T-cell (primary cell): ENCODE measurements around the gene CKS2. TPM values are rescaled to one million over a fixed set of nuclear protein-coding genes. Genes with fewer than 3 reads are reported as not detected.
A peak's percentile ranks its signal among the peaks of the same experiment; 100 is the strongest.

ENCODE experiments used
- ATAC-seq, 4 experiments: fragments of 200-7000 bp in 3 of 4; fragments of 150-1000 bp in 1 of 4; cut with Tn5 transposase; replicated peaks in 1 of 4; 1 replicate in 3 of 4; 2 replicates in 1 of 4; pipeline ENCODE4 v1.10.0; 2021; ENCODE audit warnings: moderate library complexity in 3 of 4, mild to moderate bottlenecking in 2 of 4, moderate number of reproducible peaks in 1 of 4
- CTCF ChIA-PET, 2 donors: fragments of 300-600 bp; sonication (Branson Sonifier 250); formaldehyde crosslinking; loops; one replicate each; lab custom pipeline; 2022; ENCODE audit warnings: antibody characterized with exemption in 2 of 2; lab: Charles Lee
- POLR2A ChIA-PET, 2 donors: fragments of 300-600 bp; sonication (Branson Sonifier 250); formaldehyde crosslinking; loops; one replicate each; lab custom pipeline; 2022; ENCODE audit warnings: antibody characterized with exemption in 2 of 2; lab: Charles Lee
- DNase-seq, 35 experiments: peaks; one replicate each; pipeline versions ENCODE4 v3.0.0 to v3.0.0-alpha.2; 2013 to 2023
- H3K27ac ChIP-seq: one replicate; pipeline ENCODE4 v1.5.1; 2013; ENCODE audit warnings: low read length
- H3K27me3 ChIP-seq, 2 experiments: replicated peaks in 1 of 2; 1 replicate in 1 of 2; 2 replicates in 1 of 2; pipeline versions ENCODE4 v1.6.1 to v1.7.0; 2013; ENCODE audit warnings: low read length in 1 of 2, mixed read lengths in 1 of 2; ENCODE audit not compliant: control insufficient read depth in 2 of 2, insufficient read depth in 2 of 2; ENCODE audit errors: extremely low read depth in 1 of 2
- H3K36me3 ChIP-seq, 2 donors: 1 replicate in 1 of 2; 2 replicates in 1 of 2; pipeline versions ENCODE4 v1.6.1 to v1.7.0; 2013; ENCODE audit warnings: low read length in 1 of 2; ENCODE audit not compliant: control insufficient read depth in 2 of 2, insufficient read depth in 1 of 2; ENCODE audit errors: extremely low read depth in 1 of 2
- H3K4me1 ChIP-seq, 2 experiments: 1 replicate in 1 of 2; 2 replicates in 1 of 2; pipeline versions ENCODE4 v1.6.1 to v1.7.0; 2013; ENCODE audit warnings: low read length in 2 of 2, mixed read lengths in 1 of 2; ENCODE audit not compliant: insufficient read depth in 2 of 2, control insufficient read depth in 1 of 2; ENCODE audit errors: extremely low read depth in 1 of 2
- H3K4me3 ChIP-seq, 2 donors: 1 replicate in 1 of 2; 2 replicates in 1 of 2; pipeline versions ENCODE4 v1.5.1 to v1.7.0; 2013; ENCODE audit warnings: mild to moderate bottlenecking in 2 of 2, low read length in 1 of 2, moderate library complexity in 1 of 2; ENCODE audit not compliant: control insufficient read depth in 1 of 2; ENCODE audit errors: extremely low read depth in 1 of 2
- H3K9me3 ChIP-seq: 2 replicates; pipeline ENCODE4 v1.7.0; 2013
- H3K27ac Mint-ChIP-seq, 2 donors: one replicate each; pipeline ENCODE4 v1.8.0; 2020 to 2021; ENCODE audit warnings: mild to moderate bottlenecking in 2 of 2, mixed read lengths in 2 of 2
- H3K27me3 Mint-ChIP-seq, 2 donors: one replicate each; pipeline ENCODE4 v1.8.0; 2021 to 2022; ENCODE audit warnings: mixed read lengths in 2 of 2
- H3K36me3 Mint-ChIP-seq: one replicate; pipeline ENCODE4 v1.8.0; 2021; ENCODE audit warnings: mixed read lengths
- H3K4me1 Mint-ChIP-seq, 3 donors: one replicate each; pipeline ENCODE4 v1.8.0; 2020 to 2022; ENCODE audit warnings: mixed read lengths in 3 of 3, mild to moderate bottlenecking in 1 of 3
- H3K4me3 Mint-ChIP-seq, 3 donors: one replicate each; pipeline ENCODE4 v1.8.0; 2020 to 2022; ENCODE audit warnings: mild to moderate bottlenecking in 3 of 3, mixed read lengths in 3 of 3, moderate library complexity in 3 of 3
- H3K9me3 Mint-ChIP-seq, 3 donors: one replicate each; pipeline ENCODE4 v1.8.0; 2020 to 2022; ENCODE audit warnings: mixed read lengths in 3 of 3
- WGBS: methylation state at CpG from one replicate; pipeline ENCODE4 v1.1.5; 2013; ENCODE audit warnings: missing lambda C conversion rate; ENCODE audit not compliant: insufficient coverage; 5-methylcytosine and 5-hydroxymethylcytosine counted together
- total RNA-seq, 35 experiments: library from RNA in 6 of 35; stranded (reverse) in 6 of 35; fragments of 120-200 nt in 1 of 35; gene quantifications; one replicate each; pipeline versions ENCODE4 v1.2.1 to v1.2.4 and lab custom pipeline; 2013 to 2026

The CKS2 gene
- total RNA-seq, 5 donors from 2014 or later (not counting 1 experiment from before 2014, with no cell fraction given): 8.6 to 13.1 (median 9.2) TPM

DNA sequence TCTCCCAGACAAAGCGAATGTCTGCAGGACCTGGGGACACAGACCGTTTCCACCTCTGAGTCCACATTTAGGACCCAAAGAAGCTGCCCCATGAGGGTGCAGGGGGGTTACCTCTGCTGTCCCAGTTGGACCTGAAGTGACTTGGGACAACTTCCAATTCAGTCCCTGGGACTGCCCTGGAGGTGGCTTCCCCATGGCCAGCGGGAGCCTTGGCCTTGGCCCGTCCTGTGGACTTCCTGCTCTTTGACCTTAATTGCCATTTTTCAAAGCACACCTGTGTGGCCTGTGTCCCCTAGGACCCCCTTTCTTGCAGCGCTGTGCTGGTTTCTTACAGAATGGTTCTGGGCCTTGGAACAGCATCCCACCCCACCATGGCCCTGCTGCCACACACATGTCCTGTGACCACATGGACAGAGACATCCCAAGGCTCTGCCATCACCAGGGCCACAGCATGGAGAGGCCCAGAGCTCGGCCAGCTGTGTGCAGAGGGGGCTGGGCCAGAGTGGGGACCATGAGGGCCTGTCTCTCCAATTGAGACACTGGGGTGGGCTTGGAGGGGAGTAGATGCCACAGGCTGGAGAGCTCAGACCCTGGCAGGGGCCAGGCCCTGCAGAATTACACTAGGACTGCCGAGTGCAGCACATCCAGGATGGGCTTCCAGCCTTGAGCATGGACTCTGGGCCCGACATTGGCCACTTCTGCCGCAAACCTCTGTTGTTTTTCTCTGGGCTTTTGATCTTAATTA is 53.1 kb downstream of the CKS2 start:
- H3K27me3 Mint-ChIP-seq: no peaks in the 10 kb centered on the region
- no peak for ATAC-seq
- peak in 1 of 35 experiments; percentile 11 for DNase-seq
- H3K27ac Mint-ChIP-seq: peak overlapping the region; percentile 34 to 63
- ChIA-PET POLR2A (no interaction called here), CTCF (no interaction called here)
- H3K36me3 Mint-ChIP-seq: peaks cover 33% of the 10 kb centered on the region
- H3K4me3 Mint-ChIP-seq: no peak overlapping the region
- peaks cover 6 to 17% (median 10%) of the 10 kb centered on the region in 3 donors for H3K4me1 Mint-ChIP-seq
- Histone ChIP-seq H3K27me3 (no peaks in the 10 kb centered on the region), H3K4me1 (peaks cover 0 to 19% of the 10 kb centered on the region in 2 experiments), H3K36me3 (peaks cover 11 to 45% of the 10 kb centered on the region in 2 donors), H3K9me3 (no peaks in the 10 kb centered on the region), H3K27ac (no peak overlapping the region), H3K4me3 (no peak overlapping the region)
- WGBS: 92% methylated on average over 5 of the region's 9 CpGs
- H3K9me3 Mint-ChIP-seq: no peaks in the 10 kb centered on the region

DNA sequence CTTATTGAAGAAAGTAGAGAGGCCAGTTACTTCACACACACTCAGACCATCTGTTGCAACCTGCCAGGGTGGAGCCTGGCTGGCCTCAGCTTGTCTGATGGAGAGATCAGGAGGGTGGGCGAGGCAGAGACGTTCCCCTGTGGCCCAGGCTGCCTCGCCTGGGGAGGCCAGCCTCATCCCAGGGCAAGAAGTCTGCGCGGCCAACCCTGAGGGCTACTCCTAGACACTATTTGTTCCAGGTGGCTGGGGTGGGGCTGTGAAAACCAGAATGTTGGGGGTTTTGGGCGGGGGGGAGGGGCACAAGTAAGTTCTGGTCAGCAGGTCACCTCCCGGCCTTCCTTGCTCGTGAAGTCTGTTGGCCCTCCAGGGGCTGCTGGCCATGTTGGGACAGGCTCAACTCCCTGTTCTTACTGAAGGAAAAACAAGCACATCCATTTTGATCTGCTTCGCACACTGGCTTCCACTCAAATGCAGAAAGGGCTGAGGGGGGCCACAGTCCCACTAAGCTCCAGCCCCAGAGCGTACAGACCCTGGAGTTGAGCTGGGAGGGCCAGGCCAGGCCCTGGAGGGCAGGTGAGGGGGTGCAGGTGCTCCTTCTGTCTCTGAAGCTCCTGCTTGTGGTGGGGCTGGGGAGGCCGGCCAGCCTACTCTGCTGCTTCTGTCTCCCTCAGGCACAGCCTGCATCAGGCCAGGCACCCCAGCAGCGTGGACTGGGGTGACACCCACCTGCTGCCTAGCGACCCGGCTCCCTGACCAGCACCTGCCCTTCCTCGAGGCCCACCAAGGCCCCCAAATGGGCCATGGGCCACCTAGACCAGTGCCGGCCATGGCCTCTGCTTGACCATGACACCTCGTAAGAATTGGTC is 53.9 kb downstream of the CKS2 start:
- no peak overlapping the region for H3K27ac ChIP-seq
- H3K36me3 ChIP-seq: peaks cover 11 to 37% of the 10 kb centered on the region in 2 donors
- peaks cover 30% of the 10 kb centered on the region for H3K36me3 Mint-ChIP-seq
- DNase-seq (peak in 1 of 35 experiments; percentile 10), ATAC-seq (peak in 1 of 4 experiments; percentile 6)
- POLR2A ChIA-PET: no interaction called here
- no peaks in the 10 kb centered on the region for H3K27me3 Mint-ChIP-seq
- peaks cover 0 to 23% of the 10 kb centered on the region in 2 experiments for H3K4me1 ChIP-seq
- CTCF ChIA-PET: no interaction called here
- no peaks in the 10 kb centered on the region for H3K27me3 ChIP-seq
- H3K9me3 ChIP-seq: no peaks in the 10 kb centered on the region
- WGBS: 93% methylated on average over 8 of the region's 17 CpGs
- no peak overlapping the region for H3K4me3 ChIP-seq
- H3K4me1 Mint-ChIP-seq: peaks cover 8 to 15% (median 9%) of the 10 kb centered on the region in 3 donors
- H3K9me3 Mint-ChIP-seq: no peaks in the 10 kb centered on the region
- H3K4me3 Mint-ChIP-seq: no peak overlapping the region
- H3K27ac Mint-ChIP-seq: peak overlapping the region; percentile 34 to 63

DNA sequence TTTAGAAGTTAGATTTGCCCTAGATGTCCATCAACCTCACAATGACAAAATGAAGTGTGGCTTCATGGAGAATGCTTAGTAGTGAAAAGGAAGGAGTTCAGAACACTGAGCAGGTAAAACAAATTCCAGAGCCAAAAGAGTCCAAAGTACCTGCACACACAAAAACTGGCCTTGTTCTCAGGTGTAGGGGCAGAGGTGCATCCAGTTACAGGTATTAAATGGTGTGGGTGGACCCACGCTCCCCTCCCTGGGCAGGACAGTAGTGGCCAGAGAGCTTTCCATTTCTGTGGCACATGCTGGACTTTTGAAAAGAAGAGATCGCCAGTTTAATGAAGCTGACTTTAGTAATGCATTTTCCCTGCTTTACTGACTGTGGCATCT is 54.5 kb downstream of the CKS2 start:
- no peak for ATAC-seq
- Histone ChIP-seq H3K4me1 (peaks cover 0 to 26% of the 10 kb centered on the region in 2 experiments), H3K9me3 (no peaks in the 10 kb centered on the region), H3K27me3 (no peaks in the 10 kb centered on the region), H3K4me3 (no peak overlapping the region), H3K36me3 (peaks cover 8 to 34% of the 10 kb centered on the region in 2 donors), H3K27ac (no peak overlapping the region)
- Mint-ChIP-seq H3K4me1 (peaks cover 6 to 13% (median 7%) of the 10 kb centered on the region in 3 donors), H3K27ac (peak overlapping the region in 1 of 2 donors; percentile 51), H3K4me3 (no peak overlapping the region), H3K27me3 (no peaks in the 10 kb centered on the region), H3K36me3 (peaks cover 25% of the 10 kb centered on the region), H3K9me3 (no peaks in the 10 kb centered on the region)
- 94% methylated on average over 2 of the region's 2 CpGs for WGBS
- peak in 1 of 35 experiments; percentile 5 for DNase-seq
- ChIA-PET CTCF (no interaction called here), POLR2A (no interaction called here)

Other genes with a start within 250 kb of the CKS2 start
- under 1 TPM in 3 of 5 donors, not detected in 2; 0.16 to 0.19 (median 0.18) TPM for gene SHC3, start 132.4 kb upstream of the CKS2 start, total RNA-seq
- gene SECISBP2, start 7.3 kb downstream of the CKS2 start, total RNA-seq: 100 to 1,000 TPM in 2 of 5 donors, 10 to 100 TPM in 3; 78.8 to 132 (median 87.5) TPM
- 100 to 1,000 TPM; 347 to 585 (median 434) TPM for gene SEMA4D, start 186.9 kb downstream of the CKS2 start, total RNA-seq